Coronary artery (tissue), 2 donors: ENCODE data around the gene WDR5B.
"Not testable (repeated sequence)": the region's sequence is repeated elsewhere in the genome, so short reads cannot be mapped to it uniquely, and the experiment has no call there.

ENCODE experiments used
- DNase-seq: peaks from one replicate; pipeline ENCODE4 v3.0.0-alpha.2; 2017; ENCODE audit warnings: low spot score
- H3K27ac ChIP-seq, 2 donors: fragments of 200-600 bp; sonication (generic); one replicate each; pipeline ENCODE4 v1.5.1; 2016 to 2019
- H3K4me3 ChIP-seq: fragments of 200-600 bp; sonication (generic); 2 replicates; pipeline ENCODE4 v1.5.1; 2016; ENCODE audit warnings: mild to moderate bottlenecking, moderate library complexity
- TF ChIP-seq, protein P1 (sequence below): fragments of 200-600 bp; sonication (generic); IDR thresholded peaks from one replicate; pipeline ENCODE4 v1.5.1; 2019; ENCODE audit warnings: antibody characterized with exemption

WDR5B gene

GRCh38 chr3:122451371-122451770 is 35.5 kb upstream of the WDR5B start:
- no peak for DNase-seq
- H3K4me3 ChIP-seq = no peak overlapping the region
- TF ChIP-seq, protein P1, sequence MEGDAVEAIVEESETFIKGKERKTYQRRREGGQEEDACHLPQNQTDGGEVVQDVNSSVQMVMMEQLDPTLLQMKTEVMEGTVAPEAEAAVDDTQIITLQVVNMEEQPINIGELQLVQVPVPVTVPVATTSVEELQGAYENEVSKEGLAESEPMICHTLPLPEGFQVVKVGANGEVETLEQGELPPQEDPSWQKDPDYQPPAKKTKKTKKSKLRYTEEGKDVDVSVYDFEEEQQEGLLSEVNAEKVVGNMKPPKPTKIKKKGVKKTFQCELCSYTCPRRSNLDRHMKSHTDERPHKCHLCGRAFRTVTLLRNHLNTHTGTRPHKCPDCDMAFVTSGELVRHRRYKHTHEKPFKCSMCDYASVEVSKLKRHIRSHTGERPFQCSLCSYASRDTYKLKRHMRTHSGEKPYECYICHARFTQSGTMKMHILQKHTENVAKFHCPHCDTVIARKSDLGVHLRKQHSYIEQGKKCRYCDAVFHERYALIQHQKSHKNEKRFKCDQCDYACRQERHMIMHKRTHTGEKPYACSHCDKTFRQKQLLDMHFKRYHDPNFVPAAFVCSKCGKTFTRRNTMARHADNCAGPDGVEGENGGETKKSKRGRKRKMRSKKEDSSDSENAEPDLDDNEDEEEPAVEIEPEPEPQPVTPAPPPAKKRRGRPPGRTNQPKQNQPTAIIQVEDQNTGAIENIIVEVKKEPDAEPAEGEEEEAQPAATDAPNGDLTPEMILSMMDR = no peak
- no peak overlapping the region for H3K27ac ChIP-seq

GRCh38 chr3:122448218-122448617 is 32.4 kb upstream of the WDR5B start:
- DNase-seq, H3K4me3 ChIP-seq, H3K27ac ChIP-seq: not testable (repeated sequence)

- not testable (repeated sequence) for H3K4me3 ChIP-seq, DNase-seq, H3K27ac ChIP-seq
Measured at GRCh38 chr3:122444491-122444887, 28.6 kb upstream of the WDR5B start.

GRCh38 chr3:122443762-122444490 is 28.1 kb upstream of the WDR5B start:
- H3K4me3 ChIP-seq, H3K27ac ChIP-seq, DNase-seq: not testable (repeated sequence)

DNA sequence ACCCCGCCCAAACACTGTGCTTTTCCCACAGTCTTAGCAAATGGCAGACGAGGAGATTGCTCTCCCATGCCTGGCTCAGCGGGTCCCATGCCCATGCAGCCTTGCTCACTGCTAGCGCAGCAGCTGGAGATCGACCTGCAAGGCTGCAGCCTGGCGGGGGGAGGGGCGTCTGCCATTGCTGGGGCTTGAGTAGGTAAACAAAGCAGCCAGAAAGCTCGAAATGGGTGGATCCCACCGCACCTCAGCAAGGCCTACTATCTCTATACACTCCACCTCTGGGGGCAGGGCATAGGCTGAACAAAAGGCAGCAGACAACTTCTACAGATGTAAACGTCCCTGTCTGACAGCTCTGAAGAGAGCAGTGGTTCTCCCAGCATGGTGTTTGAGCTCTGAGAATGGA is 27.2 kb upstream of the WDR5B start:
- no peak overlapping the region for H3K4me3 ChIP-seq
- DNase-seq = no peak
- no peak overlapping the region for H3K27ac ChIP-seq
- TF ChIP-seq, protein P1 = no peak

DNA sequence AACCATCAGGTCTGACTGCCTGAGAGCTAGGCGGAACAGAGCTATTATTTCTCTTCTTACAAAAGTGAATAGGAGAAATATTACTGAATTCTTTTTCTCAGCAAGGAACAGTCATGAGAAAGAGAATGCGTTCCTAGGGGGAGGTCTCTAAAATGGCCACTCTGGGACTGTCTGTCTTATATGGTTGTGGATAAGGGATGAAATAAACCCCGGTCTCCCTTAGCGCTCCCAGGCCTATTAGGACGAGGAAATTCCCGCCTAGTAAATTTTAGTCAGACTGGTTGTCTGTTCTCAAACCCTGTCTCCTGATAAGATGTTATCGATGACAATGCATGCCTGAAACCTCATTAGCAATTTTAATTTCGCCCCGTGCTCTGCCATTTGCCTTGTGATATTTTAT is 20.1 kb upstream of the WDR5B start:
- H3K27ac ChIP-seq = no peak overlapping the region
- no peak overlapping the region for H3K4me3 ChIP-seq
- no peak for DNase-seq
- TF ChIP-seq, protein P1 = no peak

- DNase-seq = no peak
- TF ChIP-seq, protein P1 = no peak
- H3K27ac ChIP-seq = no peak overlapping the region
- H3K4me3 ChIP-seq = no peak overlapping the region
Measured at GRCh38 chr3:122430371-122430770, 14.5 kb upstream of the WDR5B start.

DNA sequence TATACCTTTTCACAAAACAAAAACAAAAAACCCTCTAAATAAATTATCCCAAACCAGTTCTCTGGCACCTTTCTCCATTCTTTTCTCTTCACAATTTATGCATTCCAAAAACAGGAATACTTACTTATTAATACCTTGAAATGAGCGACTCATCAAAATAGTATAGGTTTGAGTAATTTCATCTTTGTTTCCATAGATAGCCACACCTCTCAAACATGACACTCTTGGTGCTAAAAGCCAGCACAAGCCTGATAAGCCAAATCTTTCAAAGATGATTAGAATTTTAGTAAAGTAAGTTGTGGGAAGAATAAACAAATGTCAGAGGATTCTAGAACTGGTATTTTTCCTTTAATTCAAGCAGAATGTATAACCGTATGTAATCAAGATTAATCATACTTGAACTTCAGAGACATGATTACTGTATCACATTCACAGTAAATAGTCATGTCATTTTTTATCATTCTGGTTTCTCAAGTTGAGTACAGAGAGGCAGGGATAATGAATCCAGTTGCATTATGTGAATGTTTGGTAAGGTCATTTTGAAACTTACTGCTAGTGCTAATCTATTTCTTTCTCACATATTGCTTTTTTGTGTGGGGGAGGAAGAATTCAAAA is 12.1 kb upstream of the WDR5B start:
- TF ChIP-seq, protein P1 = no peak

More for the DNA sequence above, 12.1 kb upstream of the WDR5B start:
- no peak for DNase-seq
- no peak overlapping the region for H3K27ac ChIP-seq
- no peak overlapping the region for H3K4me3 ChIP-seq
